Thyroid gland (tissue), 4 donors: ENCODE data around the gene GPC6.

Source experiments
- POLR2A ChIP-seq, 2 donors: fragments of 450-650 bp; IDR thresholded peaks; one replicate each; pipeline ENCODE4 v1.6.1; 2017; ENCODE audit warnings: antibody characterized with exemption in 2 of 2, mild to moderate bottlenecking in 2 of 2, moderate library complexity in 1 of 2
- TF ChIP-seq, protein P1 (sequence below), 6 experiments: fragments of 200-600 bp in 3 of 6; fragments of 450-650 bp in 3 of 6; sonication (generic) in 3 of 6; IDR thresholded peaks; one replicate each; pipeline ENCODE4 v1.5.1; 2016 to 2019; ENCODE audit warnings: antibody characterized with exemption in 6 of 6, mild to moderate bottlenecking in 2 of 6, inconsistent platforms in 1 of 6, moderate library complexity in 1 of 6

DNA sequence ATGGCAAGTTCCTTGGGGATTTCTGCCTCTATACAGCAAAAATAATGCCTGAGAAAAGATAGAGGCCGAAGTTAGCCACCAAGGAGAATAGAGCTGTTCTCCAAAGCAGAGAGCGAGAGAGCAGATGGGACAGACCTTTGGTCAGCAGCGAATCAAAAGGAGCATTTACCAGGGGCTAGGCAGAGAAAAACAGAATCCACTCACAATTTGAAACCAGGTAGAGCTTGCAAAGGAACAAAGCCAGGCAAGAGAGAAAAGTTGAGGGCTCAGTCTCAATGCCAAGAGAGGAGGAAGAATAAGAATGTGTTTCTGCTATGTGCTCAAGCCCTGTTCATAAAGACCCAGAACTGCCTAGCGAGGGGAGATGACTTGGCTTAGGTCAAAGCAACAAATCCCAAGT lies 1140.1 kb downstream of the GPC6 start:
- TF ChIP-seq, protein P1, sequence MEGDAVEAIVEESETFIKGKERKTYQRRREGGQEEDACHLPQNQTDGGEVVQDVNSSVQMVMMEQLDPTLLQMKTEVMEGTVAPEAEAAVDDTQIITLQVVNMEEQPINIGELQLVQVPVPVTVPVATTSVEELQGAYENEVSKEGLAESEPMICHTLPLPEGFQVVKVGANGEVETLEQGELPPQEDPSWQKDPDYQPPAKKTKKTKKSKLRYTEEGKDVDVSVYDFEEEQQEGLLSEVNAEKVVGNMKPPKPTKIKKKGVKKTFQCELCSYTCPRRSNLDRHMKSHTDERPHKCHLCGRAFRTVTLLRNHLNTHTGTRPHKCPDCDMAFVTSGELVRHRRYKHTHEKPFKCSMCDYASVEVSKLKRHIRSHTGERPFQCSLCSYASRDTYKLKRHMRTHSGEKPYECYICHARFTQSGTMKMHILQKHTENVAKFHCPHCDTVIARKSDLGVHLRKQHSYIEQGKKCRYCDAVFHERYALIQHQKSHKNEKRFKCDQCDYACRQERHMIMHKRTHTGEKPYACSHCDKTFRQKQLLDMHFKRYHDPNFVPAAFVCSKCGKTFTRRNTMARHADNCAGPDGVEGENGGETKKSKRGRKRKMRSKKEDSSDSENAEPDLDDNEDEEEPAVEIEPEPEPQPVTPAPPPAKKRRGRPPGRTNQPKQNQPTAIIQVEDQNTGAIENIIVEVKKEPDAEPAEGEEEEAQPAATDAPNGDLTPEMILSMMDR (IDR thresholded peaks at IDR 0.05): no peak
- TF ChIP-seq POLR2A (IDR thresholded peaks at IDR 0.05): no peak
